GM19099 (cell line): Measurements from ENCODE around the gene ILDR1.
A peak's percentile ranks its signal among the peaks of the same experiment; 100 is the strongest.

ENCODE experiments used
- POLR2A ChIP-seq: IDR thresholded peaks from 3 replicates; pipeline ENCODE4 v1.6.1; 2011; ENCODE audit warnings: low read depth; ENCODE audit not compliant: insufficient read length; ENCODE audit errors: extremely low read depth

ILDR1 gene

DNA sequence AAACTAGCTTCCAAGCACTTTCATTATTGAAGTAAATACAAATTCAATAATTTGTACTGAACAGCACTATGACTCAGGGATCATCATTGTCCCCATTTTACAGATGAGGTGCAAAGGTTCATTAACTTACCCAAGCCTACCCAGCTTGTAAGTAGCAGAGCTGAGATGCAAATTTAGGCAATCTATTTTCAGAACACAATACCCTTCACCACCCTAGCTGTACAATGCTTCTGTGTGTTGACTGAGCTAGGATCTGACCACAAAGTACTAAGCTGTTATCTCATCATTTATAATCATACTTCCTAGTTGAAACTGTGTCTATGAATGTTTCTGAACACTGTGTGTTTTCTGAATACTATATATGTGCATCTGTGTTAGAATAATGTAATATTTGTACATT, 3.2 kb upstream of the ILDR1 start:
- TF ChIP-seq POLR2A = no peak

DNA sequence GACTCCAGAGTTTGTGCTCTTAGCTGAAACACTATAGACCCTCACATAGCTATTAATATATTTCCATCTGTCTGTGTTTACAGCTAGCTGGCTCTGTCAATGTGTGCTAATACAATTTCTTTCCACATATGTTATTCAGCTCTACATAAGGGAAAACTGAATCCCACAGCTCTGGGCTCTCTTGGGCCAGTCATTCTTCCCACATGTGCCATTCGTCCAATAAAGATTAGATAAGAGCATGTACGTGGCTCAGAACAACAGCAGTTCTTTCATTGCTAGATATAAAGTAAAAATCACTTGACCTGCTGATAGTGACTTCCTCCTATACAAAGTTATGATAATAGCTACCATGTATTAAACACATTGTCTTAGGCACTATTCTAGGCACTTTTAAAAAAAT, 2.8 kb upstream of the ILDR1 start:
- TF ChIP-seq POLR2A = no peak

DNA sequence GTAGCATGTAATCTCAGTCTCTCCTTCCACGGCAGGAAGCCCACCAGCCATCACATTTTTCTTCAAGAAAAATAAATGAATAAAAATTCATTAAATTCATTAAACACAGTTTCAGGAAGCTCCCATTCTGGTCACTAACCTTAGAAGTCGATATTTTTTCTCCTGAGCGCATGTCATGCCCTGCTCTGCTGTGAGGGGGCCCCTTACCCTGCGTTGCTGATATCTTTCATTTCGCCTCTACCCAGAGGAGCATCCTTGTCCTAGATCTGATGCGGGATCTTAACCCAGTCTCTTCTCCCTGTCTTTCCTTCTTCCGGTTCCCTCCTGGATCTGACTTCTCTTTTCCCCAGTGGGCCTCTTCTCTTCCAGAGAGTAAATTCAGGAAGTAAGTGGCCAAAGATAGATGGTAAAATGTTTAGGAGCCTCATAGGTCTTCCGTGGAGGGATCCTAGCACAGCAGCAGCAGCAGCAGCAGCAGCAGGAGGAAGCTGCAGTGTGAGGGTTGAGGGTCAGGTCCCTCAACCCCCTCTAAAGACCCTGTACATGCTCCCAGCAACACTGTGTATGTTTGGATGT, 1.4 kb upstream of the ILDR1 start:
- TF ChIP-seq POLR2A = no peak

DNA sequence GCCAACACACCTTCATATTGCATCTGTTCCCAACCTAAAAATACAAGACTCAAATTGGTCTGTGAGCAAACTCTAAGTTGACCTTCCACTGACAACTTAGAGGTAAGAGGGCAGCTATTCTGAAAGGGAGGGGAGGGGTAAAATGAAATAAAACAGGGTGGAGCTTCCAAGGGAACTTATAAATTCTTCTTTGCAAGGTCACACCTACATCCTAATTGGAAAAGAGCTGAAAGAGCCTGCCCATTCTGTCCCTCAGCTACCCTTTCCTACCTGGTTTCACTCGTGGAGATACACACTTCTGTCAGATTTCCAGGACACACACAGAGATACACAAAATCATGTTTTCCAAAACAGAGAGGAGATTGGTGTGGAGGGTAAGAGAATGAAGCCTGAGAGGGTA, 1.0 kb downstream of the ILDR1 start:
- TF ChIP-seq POLR2A = no peak

DNA sequence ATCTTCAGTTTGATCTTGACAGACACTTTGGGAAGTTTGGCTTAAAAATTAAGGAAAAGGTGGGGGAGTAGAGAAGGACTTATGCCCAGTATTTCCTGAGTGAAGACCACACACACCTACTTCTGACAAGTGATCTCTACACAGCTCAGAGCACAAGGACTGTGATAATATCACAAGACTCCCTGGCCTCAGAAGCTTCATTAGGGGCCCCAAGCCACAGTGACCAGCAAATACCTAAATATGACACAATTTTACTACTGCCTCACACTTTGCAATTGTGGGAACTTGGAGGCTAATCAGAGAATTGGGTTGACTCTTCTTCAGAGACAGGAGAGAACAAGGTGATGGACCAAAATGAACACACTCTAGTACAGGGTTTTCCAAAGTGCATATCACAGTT, 2.6 kb downstream of the ILDR1 start:
- no peak for TF ChIP-seq POLR2A

DNA sequence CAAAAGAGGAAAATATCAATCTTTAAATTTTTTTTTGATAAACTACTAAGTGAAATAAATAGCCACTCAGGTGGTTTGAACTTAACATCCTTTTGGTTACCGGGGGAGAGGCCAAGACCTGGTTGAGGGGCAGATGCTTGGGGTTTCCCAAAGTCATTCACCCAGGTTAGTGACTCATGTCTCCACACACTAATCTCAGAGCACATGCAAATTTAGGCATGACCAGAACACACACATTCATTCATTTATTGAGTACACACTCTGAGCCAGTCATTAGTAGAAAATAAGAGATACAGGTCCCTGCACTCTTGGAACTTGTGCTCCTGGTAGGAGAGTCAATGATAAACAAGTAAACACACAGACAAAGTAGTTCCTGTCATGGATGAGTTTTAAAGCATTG, 7.3 kb downstream of the ILDR1 start:
- no peak for TF ChIP-seq POLR2A

DNA sequence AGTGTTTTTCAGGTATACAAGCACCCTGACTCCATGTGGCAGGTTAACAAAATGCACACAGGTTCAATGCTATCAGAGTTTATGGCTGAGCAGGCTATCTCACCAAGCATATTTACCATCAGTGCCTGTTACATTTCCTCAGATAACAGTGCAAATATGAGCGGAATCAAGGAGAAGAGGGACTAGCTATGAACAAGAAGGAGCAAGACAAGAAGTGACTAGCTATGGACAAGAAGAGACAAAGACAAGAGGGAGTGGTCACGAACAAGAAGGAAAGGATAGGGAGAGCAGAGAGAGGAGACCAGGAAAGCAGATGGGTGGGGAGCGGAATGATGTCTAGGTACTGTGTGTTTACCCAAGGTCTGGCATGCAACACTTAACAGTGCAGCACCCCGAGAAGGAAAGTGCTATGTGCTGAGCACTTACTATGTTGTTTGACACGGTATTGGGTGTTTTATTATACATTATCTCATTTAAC, 8.6 kb downstream of the ILDR1 start:
- TF ChIP-seq POLR2A = no peak

DNA sequence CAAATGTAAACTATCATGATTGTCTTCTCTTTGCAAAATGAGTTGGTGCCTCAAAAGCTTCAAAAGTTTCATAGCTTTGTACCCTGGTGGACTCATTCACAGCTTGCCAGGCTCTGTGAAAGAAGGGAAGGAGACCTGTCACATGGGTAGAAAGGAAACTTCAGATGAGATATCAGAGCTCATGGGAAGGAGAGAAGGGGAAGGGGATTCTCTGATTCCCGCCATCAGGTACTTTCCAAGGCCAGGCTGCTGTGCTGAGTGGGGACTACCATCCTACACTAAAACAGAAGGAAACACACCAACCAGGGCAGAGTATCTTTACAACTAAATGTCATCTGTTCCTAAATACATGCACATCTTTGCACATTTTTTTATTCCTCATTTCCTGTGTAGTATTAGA, 9.2 kb downstream of the ILDR1 start:
- TF ChIP-seq POLR2A = no peak

DNA sequence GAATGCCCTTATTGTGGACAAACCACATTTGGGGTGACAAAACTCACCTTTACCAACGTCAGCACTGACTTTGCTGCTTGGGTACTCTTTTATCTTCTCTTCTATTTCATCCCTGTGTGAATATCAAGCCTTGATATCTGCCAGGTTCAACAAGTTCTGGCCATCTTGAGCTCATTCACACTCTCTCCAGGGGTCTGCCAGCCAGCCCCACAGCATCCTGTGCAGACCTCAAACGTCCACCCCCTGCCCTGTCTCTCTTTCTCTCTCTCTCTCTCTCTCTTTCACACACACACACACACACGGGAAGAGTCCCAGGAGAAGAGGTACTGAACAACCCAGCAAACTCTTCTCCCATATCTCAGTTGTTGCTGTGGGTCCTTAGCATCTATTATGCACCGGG, 10.7 kb downstream of the ILDR1 start:
- no peak for TF ChIP-seq POLR2A

DNA sequence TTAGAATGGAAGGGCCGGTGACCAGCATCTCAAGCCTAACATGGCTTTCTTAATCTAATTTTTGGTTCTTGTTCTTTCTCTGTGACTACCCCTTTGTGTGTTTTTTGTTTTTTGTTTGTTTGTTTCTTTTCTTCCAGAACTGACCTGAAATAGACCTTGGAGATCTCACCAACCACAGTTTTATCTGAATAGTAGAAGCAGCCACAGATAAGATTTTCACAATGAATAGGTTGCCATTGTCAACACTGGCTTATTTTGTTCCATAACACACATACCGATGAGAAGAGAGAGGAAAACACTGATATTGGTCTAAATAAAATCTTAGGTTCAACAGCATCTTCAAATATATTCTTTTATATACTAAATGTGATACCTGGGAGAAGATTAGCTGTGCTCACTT, 11.5 kb downstream of the ILDR1 start:
- TF ChIP-seq POLR2A = no peak

DNA sequence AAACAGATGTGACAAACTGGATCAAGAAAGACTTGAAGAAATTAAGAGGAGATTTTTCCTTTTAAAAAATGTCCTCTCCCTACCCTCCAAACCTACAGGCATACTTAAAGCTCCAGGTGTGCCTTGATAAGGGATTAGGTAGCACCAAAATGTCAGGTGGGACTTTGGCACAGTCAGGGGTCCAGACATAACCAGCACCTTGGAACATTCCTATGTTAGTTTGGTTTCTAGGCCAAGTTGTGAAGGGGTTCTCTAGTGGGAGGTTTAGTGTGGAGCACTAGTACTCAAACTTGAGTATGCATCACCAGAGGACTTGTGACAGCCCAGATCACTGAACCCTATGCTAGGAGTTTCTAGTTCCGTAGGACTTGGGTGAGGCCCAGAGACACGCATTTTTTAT, 13.9 kb downstream of the ILDR1 start:
- no peak for TF ChIP-seq POLR2A

DNA sequence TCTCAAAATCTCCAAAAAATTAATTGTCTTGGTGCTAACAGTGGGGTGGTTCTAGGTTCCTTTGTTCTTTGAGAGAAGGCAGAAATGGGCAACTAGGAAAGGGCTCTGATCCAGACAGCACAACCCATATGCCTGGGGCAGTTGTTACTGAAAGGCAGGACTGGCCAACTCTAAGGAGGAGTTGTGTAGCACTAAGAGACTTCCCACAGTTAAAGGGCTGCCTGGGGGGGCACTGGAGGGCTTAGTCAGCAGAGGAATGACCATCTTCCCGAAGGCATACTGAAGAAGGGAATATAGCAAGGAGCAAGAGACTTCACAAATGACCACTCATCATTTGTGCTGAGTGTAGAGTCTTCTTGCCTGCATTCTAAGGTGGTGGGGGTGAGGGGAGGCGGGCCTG, 15.8 kb downstream of the ILDR1 start:
- TF ChIP-seq POLR2A = no peak

DNA sequence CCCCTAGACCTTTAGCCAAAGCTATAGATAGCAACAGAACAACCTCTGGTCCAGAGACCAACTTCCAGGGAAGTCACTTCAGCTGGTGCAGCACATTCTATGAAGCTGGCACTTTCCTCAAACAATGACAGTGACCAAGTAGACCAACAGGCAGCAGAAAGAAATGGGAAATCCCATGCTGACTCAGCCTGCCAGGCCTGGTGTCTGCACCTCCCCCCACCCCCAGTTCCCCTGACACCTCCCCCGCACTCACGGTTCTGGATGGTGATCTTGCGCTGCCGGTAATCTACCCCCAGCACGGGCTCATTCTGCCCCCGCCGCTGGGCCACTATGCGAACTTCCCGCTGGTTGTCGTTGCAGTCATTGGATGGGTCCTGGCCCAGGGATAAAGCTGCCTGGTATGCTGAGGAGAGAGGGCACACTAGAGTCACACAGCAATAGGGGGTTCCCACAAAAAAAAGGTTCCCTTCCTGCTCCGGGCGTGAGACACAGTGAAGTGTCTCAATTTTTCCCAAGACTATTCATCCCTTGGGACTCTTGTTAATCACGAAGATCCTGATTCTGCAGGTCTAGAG, 17.0 kb downstream of the ILDR1 start:
- peak; percentile 51 for TF ChIP-seq POLR2A

DNA sequence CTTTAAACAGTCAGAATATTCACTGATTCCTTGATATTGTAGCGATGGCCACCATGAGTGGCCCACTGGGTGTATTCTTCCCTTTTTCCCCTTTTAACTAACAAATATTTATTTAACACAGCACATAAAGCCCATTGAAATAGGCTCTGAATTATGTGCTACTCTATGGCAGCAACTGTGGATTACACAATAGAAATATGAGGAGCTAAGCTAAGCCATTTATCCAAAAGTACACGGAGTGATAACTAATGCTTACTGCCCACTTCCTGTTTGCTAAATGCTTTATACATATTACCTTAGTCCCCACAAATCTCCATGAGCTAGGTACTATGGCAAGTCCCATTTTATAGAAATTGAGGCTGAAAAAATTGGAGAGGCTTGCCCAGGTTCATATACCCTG, 17.9 kb downstream of the ILDR1 start:
- TF ChIP-seq POLR2A = no peak

DNA sequence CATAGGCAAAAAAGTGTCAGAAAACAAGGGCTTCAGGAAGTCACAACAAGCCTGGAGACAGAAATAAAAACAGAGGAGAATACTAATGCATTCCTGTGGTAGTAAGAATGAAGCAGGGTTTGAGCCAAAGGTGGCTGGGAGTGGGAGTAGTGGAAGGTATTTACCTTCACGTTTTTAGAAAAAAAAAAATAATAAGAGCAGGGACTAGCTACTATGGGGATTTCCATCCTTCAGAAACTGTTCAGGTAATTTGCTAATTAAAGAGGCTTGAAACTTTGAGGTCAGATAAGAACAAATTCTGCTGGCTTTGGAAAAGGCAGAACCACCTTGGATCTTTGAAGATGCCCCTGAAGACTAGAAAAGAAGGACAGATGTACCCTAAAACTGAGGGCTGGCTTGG, 18.4 kb downstream of the ILDR1 start:
- no peak for TF ChIP-seq POLR2A

DNA sequence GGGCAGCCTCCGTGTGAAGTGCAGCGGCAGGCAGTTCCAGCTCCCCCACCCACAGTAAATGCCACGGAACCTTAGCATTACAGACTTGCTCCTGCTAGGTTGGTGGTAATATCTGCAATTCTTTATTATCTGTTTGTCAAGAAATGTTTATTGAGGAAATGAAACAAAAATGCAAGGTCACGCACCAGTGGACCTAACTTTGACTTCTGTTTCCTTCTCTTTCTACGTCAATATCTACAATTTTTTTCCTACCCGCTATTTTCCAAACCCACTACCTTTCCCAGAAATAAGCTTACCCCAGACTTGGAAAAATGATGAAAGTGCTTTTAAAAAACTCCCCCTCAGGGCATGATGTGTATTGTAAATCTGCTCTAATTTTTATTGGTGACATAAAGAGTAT, 18.9 kb downstream of the ILDR1 start:
- TF ChIP-seq POLR2A = no peak

DNA sequence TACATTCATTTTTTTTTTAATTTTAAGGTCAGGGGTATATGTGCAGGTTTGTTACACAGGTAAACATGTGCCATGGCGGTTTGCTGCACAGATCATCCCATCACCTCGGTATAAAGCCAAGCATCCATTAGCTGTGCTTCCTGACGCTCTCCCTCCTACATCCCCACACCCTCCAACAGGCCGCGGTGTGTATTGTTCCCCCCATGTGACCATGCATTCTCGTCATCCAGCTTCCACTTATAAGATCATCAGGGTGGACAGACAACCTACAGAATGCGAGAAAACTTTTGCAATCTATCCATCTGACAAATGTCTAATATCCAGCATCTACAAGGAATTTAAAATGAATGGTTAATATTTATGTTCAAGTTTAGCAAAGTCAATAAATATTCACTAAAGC, 19.4 kb downstream of the ILDR1 start:
- TF ChIP-seq POLR2A = no peak
